ENCODE data around the gene ZFHX3.

The ZFHX3 gene

DNA sequence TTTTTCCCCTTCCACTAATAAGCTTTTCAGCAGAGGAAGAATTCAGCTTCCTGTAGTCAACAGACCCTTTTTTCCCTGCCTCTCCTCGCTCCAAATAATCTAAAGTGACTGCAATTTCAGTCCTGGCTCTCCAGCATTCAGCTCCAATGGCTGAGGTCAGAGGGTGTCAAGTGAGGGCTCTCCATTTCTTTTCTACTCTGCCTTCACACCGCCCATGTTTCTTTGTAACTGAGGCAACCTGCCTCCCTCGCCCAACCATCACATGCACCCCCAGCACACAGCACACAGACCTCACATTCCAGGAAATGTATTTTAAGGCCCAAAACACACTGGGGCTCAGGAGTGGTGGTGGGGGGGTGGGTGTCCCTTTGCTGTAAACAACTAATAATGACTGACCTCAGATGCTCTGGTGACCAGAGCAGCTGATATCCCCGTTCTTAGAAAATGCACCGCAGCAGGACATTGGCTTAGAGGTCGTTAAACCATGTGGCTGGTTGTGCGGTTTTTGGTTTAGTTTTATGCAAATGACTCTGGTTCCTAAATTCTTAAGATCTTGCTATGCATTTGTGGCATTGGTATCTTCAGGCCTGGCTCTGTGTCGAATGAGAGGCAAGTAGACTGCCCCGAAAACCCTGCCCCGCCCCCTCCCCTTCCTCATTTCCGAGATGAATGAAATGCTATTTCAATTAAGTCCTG is 203.6 kb downstream of the ZFHX3 start:
- no peak for DNase-seq

DNA sequence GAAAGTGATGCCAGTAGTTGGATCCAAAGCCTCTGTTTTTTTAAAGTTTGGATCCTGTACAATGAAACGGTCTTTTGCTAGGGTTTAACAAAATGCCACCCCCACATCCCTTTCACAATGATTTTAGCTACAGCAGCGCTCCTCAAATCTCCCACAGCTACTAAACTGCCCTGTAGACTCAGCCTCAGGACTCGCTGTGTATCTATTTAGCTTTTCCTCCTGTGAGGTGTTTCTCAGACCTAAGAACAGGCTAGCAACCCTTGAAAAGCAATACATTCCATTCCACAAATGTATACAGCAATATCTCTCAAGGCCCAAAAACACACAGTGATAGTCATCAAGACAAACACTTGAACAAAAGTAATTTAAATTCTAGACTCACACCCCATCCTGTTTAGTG is 206.4 kb downstream of the ZFHX3 start:
- DNase-seq = no peak

DNA sequence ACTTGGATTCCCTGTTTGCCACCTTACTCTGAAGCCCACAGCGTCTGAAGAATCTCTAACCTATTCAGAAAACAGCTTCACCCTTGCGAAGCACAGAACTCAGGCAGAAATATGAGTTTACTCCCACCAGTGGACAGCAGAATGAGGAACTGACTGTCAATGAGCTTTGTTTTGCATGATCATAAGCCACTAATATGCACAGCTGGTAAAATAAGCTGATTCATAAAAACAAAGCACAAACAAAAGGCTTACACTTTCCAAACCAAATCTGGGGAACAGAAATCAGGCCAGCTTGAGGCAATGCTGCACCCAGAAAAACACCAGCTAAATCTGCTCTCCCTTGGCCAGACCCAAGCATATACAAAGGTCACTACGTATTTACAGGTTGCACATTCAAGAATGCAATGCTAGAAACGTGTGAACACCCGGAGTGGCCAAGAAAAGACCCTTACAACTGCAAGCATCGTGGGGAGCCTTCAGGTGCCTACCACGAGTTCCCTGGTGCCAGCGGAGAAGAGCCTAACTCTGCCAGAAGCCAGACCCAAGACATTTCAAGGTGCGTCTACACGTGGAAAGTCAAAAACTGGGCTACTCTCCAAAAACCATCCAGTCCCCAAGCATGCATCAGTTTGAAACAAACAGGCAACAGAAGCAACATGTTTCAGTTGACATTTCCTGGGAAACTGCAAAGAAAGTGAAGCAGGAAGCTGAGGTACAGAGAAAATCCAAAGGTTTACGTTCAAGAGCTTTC is 207.1 kb downstream of the ZFHX3 start:
- no peak for DNase-seq

DNA sequence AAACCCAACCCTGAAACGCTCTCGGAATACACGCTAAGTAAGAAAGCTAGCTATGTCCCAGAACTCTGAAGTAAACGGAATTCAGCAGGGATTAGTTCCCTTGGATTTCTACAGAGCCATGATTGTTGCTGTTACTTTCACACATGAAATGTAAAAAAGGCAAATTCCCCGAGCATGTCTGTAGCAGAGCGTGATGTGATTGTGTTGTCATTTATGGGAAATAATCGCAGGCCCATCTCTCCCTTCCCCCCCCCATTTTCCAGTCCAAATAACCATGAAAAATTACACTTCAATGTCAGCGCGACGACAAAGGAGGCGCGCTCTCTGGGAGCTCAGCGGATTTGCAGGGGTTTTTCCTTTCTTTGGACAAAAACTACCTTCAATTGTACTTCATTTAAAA is 209.0 kb downstream of the ZFHX3 start:
- no peak for DNase-seq

DNA sequence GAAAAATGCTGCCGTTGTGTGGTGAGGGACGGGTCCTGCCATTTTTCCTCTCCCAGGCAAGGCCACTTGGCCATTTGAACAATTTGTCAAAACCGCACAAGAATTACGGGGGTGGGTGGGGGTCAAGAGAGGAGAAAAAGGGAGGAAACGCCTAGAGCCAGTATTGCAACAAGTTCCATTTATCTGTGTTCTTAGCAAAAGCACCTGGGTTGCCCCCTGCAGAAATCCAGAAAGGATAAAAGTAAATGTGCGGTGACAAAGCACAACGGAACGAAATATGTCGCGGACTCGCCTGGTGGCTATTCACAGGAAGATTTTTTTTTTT is 209.4 kb downstream of the ZFHX3 start:
- no peak for DNase-seq

DNA sequence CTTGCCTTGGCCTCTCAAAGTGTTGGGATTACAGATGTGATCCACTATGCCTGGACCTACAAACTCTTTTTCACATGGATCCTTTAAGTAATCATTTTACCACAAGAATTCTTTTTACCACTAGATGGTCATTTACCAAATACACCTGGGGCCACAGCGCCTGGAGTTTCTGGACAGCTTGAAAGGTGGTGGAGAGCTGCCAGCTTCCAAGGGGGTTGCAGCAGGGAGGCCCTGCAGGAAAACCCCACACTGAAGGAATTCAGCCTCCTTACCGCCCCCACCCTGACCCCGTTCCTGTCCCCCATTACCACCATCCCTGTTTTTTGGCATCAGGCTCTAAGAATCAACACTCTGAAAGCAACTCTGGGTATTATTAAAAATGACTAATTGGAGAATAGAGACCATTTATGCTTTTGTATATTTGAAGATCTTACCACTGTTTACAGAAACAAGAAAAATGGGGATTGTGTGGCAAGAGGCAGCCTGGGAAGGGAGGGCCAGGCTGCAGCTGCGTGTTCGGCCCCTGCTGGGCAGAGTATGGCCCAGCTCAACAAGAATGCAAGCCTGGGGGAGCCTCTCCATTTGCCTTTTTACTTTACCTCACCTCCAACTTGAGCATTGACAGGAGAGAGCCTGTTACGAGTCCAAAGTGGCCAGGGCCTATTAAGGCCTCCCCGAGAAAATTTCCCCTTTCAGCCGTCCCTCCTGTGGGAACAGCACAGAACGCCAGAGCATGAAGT is 209.9 kb downstream of the ZFHX3 start:
- no peak for DNase-seq

DNA sequence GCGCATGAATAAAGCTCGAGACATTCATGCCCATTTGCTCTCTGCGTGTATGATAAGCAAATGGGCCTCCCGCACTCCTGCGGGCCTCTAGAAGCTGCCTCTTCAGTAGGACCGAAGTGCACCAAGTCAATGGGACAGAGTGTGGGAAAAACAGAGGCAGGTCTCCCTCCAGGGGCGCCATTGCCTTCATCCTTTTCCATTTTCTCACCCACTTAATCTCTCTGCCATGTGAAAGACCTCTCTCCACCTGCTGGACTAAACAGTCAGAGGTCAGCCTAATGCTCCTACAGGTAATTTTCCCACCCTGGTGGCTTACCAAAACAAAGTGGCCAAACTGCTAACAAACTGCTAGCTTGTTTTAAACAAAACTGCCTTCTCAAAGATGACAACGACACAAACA is 210.9 kb downstream of the ZFHX3 start:
- DNase-seq = no peak

DNA sequence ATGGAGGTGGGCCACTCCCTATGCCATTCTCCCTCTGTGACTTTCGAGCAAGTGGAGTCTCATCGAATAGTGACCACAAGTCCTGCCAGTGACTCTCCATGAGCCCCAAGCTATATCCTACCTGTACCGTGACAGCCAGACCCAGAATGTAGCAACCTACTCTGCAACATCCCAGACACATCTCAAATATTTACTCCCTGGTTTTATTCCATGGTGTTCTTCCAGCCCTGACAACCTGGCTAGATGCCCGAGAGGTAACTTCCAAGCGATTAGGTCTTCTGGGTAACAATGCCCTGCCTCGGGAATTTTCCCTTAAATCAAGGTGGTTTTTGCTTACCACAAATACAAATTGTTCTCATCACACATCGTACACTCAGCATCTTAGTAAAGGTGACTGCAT is 211.7 kb downstream of the ZFHX3 start:
- DNase-seq = no peak

DNA sequence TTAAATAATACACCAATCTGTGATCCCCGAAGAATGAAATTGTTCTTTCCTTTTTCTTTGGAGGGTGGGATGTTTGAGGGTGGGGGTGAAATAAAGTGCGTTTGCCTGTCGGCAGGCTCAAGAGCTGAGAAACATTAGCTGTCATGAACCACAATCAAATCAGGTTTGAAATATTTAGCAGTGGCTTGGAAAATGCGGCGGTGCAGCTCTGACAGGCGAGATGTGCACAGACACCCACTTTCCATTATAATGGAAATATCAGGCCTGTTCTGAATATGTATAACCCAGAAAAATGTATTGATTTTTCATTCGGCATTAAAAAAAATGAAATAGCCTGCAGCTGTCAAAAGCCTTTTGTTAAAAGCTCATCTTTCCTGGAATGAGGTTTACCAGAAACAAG is 212.8 kb downstream of the ZFHX3 start:
- no peak for DNase-seq

DNA sequence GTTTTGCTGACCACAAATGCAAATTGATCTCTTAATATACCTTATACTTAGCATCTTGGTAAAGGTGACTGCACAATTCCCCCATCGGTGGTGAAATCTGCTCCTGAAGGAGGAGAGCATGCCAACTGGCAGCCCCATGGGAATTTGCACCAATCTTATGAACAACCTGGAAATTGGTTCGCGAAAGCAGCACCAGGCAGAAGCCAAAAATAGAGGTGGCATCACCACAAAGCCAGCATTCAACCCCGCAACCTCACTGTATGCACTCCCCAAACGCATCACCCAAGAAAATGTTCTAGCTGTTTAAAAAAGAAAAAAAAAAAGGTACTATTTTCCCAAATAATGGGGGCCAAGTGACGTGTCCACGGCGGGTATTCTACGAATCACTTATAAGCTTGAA is 213.4 kb downstream of the ZFHX3 start:
- DNase-seq = no peak

DNA sequence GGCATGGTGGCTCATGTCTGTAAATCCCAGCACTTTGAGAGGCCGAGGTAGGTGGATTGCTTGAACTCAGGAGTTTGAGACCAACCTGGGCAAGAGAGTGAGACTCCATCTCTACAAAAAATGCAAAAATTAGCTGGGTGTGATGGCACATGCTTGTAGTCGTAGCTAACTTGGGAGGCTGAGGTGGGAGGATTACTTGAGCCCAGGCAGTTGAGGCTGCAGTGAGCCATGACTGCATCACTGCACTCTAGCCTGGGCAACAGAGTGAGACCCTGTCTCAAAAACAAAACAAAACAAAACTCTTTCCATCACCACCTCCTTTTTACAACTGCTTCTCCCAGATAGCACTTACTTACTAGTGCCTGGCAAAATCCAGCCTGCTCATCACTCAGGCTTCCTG is 214.0 kb downstream of the ZFHX3 start:
- DNase-seq = no peak

DNA sequence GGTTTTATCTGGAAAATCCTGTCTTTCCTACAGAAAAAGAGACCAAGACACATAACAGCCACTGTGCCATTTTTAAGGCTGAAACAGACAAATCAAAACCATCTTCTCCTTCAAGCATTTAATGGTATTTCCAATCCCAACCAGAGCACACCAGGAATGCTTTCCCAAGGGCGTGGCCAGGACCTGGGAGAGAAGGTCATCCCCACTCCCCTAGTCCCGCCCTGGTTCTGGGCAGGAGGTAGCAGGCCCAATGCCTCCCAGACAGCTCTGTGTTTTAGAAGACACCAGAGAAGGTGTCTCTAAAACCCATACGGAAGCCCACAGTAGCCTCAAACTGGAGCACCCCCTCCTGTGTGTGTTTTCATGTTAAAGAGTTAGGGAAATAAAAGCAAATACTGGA is 214.4 kb downstream of the ZFHX3 start:
- no peak for DNase-seq

DNA sequence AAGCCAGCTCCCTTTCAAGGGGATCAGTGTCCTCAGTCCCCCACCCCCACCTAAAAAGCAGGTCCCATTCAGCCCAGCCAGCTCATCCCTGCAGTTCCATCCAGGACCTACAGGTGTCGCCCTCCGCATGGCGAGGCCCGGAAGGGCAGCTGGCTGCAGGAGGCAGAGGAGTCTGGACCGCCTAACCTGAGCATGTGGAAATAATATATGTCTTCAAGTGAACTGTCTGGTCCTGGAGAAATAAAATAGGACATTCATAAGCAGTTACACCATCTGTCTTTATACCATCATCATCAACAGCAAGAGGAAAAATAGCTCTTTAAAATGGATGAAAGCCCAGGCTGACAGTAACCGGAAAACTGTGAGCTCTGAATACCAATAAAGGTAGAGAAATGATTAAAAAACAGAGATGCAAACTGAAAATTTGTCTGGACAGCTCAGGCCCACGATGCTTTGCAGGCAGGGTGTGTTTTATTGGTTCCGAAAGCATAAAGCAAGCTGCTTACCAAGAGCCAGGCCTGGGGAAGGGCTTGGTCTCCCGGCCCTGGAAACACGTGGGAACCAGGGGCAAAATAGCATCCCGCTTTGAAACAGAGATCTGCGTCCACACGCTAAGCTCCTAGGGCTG is 215.2 kb downstream of the ZFHX3 start:
- peak; percentile 61 for DNase-seq

DNA sequence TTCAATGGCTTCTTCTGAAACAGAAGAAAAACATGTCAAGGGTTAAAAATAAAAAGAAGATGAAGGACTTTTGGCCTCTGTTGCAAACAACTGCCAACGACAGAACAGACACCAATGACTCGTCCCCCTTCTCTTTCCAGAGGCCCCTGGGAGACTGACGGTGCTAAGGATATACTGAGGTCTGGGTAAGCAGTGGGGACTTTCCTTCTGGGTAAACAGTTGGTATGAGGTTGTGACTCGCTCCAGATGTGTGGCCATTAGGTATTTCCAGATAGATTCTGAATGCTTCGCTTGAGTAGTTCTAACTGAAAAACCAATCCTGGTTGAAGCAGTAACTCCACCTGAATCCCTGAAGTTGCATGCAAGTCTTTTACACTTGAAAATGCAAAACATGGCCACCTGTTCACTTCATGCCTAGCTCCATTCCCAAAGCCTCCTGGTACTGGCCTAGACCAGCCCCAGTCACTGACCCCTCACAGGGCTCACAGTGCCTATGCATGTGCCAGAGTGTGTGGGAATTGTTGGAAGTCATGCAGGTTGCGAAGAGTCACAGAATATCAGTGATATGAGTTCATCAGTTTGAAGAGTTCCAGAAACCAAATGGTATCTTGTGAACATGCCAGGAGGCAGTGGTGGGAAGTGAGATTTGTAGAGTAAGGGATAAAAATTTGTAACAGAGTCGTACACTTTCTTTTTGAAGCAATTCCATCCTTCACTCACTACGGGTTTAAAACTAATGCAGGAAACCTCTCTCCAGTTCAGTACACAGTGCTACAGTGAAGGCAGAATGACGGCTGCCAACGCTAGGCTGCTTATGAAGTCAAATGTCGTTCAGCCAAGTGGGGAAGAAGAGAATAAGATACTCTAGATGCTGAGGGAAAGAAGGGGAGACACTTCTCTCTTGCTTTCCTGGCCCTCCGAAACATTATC is 217.8 kb downstream of the ZFHX3 start:
- no peak for DNase-seq

DNA sequence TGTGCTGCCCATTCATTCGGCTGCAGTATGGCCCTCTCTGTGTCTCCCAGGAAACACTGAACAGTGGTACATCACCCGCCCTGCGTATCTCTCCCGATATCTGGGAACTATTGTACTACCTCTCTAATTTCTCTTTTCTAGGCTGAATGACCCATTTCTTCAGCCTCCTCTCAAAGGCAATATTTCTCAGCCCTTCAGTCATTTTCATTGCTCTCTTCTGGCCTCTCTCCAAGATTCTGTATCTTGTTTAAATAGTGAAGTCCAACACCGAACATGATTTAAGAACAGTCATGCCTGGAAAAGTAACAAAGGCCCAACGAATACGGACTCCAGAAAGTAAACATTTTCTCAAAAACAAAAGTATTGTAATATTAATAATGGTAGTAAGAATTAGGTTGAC is 220.1 kb downstream of the ZFHX3 start:
- no peak for DNase-seq

DNA sequence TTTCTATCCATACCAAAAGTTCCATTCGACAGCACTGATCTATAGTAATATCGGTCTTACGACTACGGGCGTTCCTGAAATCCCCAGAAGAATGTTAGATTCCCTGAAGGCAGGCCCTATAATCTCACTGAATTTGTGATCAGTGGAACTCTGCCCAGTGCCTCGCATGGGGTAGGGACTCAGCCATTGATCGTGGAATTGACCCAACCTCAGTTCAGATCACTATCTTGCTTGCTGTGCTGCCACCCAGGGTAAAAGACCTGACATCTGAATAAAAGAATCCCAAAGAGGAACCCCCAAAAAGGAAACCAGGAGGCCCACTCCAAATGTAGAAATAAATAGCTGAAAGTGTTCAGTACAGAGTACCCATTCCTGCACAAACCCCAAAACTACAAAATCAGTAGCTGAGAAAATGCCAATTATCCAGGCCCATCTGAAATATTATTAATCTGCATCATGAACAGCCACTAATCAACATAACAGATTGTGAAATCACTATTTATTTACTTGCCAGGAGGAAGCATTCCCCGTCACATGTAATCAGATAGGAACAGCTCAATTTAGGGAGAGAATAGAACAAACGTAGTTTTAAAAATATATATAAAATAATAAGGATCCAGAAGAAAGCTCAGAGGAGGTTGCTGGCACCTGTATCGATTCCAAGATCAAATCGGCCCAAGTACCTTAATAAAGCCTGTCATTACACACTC is 221.9 kb downstream of the ZFHX3 start:
- DNase-seq = no peak

DNA sequence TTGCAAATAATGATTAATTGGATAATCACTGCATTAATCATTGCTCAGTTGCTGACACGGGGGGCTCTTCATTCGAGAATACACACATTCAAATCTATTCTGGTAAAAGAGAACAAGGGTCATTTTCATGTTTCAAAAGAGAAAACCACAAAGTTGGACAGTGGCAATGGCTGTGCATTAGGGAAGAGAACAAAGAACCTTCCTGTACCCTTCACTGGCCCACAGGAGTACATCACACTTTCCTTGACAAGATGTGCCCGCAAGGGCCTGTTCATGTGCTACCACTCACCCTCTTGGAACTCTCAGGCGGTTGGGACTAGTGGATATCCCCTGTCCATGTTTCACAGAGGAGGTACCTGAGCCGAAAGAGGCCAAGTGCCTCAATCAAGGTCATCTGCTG is 223.2 kb downstream of the ZFHX3 start:
- DNase-seq = no peak

DNA sequence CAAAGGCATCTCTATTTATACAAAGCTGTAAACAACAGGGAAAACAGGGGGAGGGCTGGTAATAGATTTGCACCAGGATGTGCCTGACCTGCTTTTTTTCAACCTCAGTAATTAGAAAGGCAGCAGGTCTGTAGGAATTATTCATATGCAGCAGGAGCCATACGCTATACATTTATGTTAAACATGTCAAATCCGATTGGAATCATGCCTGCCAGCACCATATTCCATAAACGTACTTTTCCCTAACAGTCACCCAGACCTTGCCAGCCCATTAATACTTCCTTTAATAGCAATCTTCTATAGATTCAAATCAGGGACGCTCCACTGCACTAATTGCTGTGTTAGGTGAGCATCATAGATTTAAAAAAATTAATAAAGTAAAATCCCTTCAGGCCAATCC is 223.9 kb downstream of the ZFHX3 start:
- no peak for DNase-seq

DNA sequence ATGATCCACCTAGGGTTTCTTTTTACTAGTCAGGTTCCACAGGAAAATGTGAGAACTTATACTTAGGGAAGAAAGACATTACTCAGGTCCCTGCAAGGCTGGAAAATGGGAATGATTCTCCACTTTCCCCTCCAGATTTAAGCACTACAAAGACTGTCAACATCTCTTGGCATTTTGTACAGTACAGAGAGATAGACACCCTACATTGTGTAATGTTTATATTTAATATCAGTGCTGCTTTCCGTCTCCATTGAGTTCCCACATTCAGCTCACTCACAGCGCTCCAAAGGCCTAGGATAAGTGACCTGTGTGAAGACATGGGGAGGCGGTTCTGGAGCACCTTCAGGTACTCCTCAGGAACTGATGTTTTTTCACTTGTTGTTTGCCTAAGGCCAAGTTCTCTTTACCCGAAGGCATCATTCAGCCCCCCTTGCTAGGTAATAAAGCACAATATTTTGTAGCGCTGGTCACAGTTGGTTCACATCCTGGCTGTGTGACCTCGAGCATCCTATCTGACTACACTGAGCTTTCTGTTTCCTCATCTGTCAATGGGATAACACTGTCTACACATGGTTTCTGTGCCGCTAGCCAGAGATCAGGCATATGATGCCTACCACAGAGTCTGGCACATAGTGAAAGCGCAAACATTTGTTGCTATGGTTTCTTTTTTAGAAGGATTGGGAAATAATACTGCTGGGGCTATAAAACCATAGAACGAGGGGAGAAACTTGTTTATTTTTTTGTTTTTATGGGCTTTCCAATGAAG is 226.6 kb downstream of the ZFHX3 start:
- no peak for DNase-seq

DNA sequence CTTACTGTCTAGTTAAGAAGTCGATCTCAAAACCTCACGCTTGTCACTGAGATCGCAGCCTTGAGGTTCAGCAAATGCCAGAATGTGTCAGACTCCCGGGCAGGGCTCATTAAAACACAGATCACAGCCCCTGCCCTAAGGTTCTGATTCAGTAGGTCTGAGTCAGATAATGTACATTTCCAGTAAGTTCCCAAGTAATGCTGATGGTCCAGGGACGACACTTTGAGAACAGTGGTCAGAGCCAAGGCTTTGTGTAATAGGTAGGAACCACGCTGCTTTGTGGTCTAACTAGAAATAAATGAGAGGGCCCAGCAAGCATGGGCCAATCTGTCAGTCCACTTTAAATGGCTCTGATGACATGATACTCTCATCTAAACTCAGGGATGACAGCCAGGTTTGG is 228.6 kb downstream of the ZFHX3 start:
- no peak for DNase-seq

DNA sequence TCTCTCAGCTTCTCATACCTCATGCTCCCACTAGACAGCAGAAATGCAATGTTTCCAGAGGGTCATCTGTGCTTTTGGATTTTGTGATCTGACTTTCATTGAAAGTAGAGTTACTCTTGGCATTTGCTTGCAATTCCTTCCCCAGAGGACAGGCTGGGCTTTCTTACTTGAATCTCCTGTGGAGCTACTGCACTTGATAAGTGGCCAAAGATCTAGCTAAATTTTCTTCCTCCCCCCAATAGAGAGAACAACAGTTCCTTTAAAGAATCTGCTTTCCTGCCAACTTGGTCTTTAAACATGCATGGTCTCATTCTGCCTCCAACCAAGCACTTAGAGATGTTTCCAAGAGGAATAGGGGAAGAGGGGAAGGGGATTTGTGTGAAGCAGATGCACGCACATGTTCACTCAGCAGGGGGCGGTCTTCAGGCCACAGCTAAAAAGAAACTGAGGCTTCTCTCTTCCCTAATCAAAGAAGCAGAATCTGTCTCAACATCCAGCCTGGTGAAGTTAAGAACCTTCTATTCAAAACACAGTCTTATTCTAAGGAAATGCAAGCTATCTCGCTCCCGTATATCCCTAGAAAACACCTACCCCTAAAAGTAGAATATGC is 229.6 kb downstream of the ZFHX3 start:
- no peak for DNase-seq
